WTC11 (cell line): ENCODE data around the gene EXTL1. TPM values are rescaled to one million over a fixed set of nuclear protein-coding genes. Genes with fewer than 3 reads are reported as not detected.

Experiments
- ATAC-seq: fragments of 200-7000 bp; cut with Tn5 transposase; 2 replicates; pipeline ENCODE4 v1.10.0; 2021; ENCODE audit warnings: mild to moderate bottlenecking, moderate library complexity
- CTCF ChIA-PET: fragments of 300-600 bp; sonication (Branson Sonifier 250); formaldehyde crosslinking; loops from one replicate; lab custom pipeline; 2021; ENCODE audit warnings: antibody characterized with exemption; lab: Charles Lee
- POLR2A ChIA-PET: fragments of 350-600 bp; sonication (Branson Sonifier 250); formaldehyde crosslinking; loops from one replicate; lab custom pipeline; 2021; ENCODE audit warnings: antibody characterized with exemption; lab: Charles Lee
- DNase-seq: peaks from one replicate; pipeline ENCODE4 v3.0.0; 2021; ENCODE audit warnings: low spot score
- H3K27ac Mint-ChIP-seq: 2 replicates; pipeline ENCODE4 v1.8.0; 2021; ENCODE audit warnings: mixed read lengths
- H3K27me3 Mint-ChIP-seq: 2 replicates; pipeline ENCODE4 v1.8.0; 2021; ENCODE audit warnings: low read depth, mild to moderate bottlenecking, moderate library complexity, mixed read lengths
- H3K36me3 Mint-ChIP-seq: 2 replicates; pipeline ENCODE4 v1.8.0; 2021; ENCODE audit warnings: mixed read lengths
- H3K4me1 Mint-ChIP-seq: 2 replicates; pipeline ENCODE4 v1.8.0; 2022; ENCODE audit warnings: mixed read lengths
- H3K4me3 Mint-ChIP-seq: 2 replicates; pipeline ENCODE4 v1.8.0; 2021; ENCODE audit warnings: mild to moderate bottlenecking, moderate library complexity, mixed read lengths
- H3K9me3 Mint-ChIP-seq: 2 replicates; pipeline ENCODE4 v1.8.0; 2021; ENCODE audit warnings: mixed read lengths
- CBFB ChIP-seq: sonication (generic); formaldehyde crosslinking; IDR thresholded peaks from 2 replicates; pipeline ENCODE4 v1.8.1; 2022; ENCODE audit warnings: mild to moderate bottlenecking, low read depth, missing genetic modification reagents
- CDX4 ChIP-seq: fragments of 250-450 bp; sonication (Bioruptor Pico); IDR thresholded peaks from 2 replicates; pipeline ENCODE4 v1.9.0; 2021; ENCODE audit warnings: moderate library complexity, mild to moderate bottlenecking, inconsistent platforms, borderline replicate concordance
- EMX1 ChIP-seq: fragments of 250-450 bp; sonication (Bioruptor Pico); IDR thresholded peaks from 2 replicates; pipeline ENCODE4 v1.8.0; 2021; ENCODE audit warnings: mild to moderate bottlenecking
- FOXJ3 ChIP-seq: sonication (generic); formaldehyde crosslinking; IDR thresholded peaks from 2 replicates; pipeline ENCODE4 v1.9.0; 2021; ENCODE audit warnings: missing genetic modification reagents, mild to moderate bottlenecking, borderline replicate concordance
- FOXP1 ChIP-seq: sonication (generic); formaldehyde crosslinking; IDR thresholded peaks from 2 replicates; pipeline ENCODE4 v1.8.0; 2022; ENCODE audit warnings: missing genetic modification reagents, mild to moderate bottlenecking, moderate library complexity, borderline replicate concordance
- GTF2I ChIP-seq: fragments of 250-450 bp; sonication (Bioruptor Pico); conservative IDR thresholded peaks from 2 replicates; pipeline ENCODE4 v1.4.0; 2021; ENCODE audit warnings: mild to moderate bottlenecking
- MAX ChIP-seq: sonication (generic); formaldehyde crosslinking; IDR thresholded peaks from 2 replicates; pipeline ENCODE4 v1.8.0; 2022; ENCODE audit warnings: mild to moderate bottlenecking, missing genetic modification reagents
- MYBL2 ChIP-seq: sonication (generic); formaldehyde crosslinking; IDR thresholded peaks from 2 replicates; pipeline ENCODE4 v1.8.1; 2023; ENCODE audit warnings: mild to moderate bottlenecking, moderate library complexity, missing genetic modification reagents
- NFATC4 ChIP-seq: fragments of 250-450 bp; sonication (Bioruptor Pico); IDR thresholded peaks from 2 replicates; pipeline ENCODE4 v1.9.0; 2021; ENCODE audit warnings: mild to moderate bottlenecking
- PRRX2 ChIP-seq: fragments of 250-450 bp; sonication (Bioruptor Pico); IDR thresholded peaks from 2 replicates; pipeline ENCODE4 v1.8.0; 2021; ENCODE audit warnings: mild to moderate bottlenecking
- SP1 ChIP-seq: sonication (generic); formaldehyde crosslinking; conservative IDR thresholded peaks from 2 replicates; pipeline ENCODE4 v1.8.1; 2022; ENCODE audit warnings: missing genetic modification reagents
- TCF7 ChIP-seq: sonication (generic); formaldehyde crosslinking; IDR thresholded peaks from 2 replicates; pipeline ENCODE4 v1.8.0; 2022; ENCODE audit warnings: mild to moderate bottlenecking, low read depth, missing genetic modification reagents, moderate library complexity
- TEAD1 ChIP-seq: sonication (generic); formaldehyde crosslinking; IDR thresholded peaks from 2 replicates; pipeline ENCODE4 v1.8.0; 2022; ENCODE audit warnings: mild to moderate bottlenecking, missing genetic modification reagents
- TEAD4 ChIP-seq: sonication (generic); formaldehyde crosslinking; IDR thresholded peaks from 2 replicates; pipeline ENCODE4 v1.8.0; 2022; ENCODE audit warnings: mild to moderate bottlenecking, missing genetic modification reagents
- ZNF219 ChIP-seq: sonication (generic); formaldehyde crosslinking; IDR thresholded peaks from 2 replicates; pipeline ENCODE4 v1.8.0; 2023; ENCODE audit warnings: missing genetic modification reagents, mild to moderate bottlenecking, borderline replicate concordance
- ZNF671 ChIP-seq: fragments of 250-450 bp; sonication (Bioruptor Pico); IDR thresholded peaks from 2 replicates; pipeline ENCODE4 v1.8.0; 2021; ENCODE audit warnings: mild to moderate bottlenecking
- total RNA-seq: library from RNA; stranded (reverse); gene quantifications from 3 replicates; pipeline ENCODE4 v1.2.3, GENCODE V29; 2021
- TF ChIP-seq, protein P1 (sequence below): sonication (generic); formaldehyde crosslinking; IDR thresholded peaks from 2 replicates; pipeline ENCODE4 v1.8.0; 2022; ENCODE audit warnings: mild to moderate bottlenecking, missing genetic modification reagents
- TF ChIP-seq, protein P2 (sequence below): sonication (generic); formaldehyde crosslinking; conservative IDR thresholded peaks from 2 replicates; pipeline ENCODE4 v1.8.1; 2022; ENCODE audit warnings: mild to moderate bottlenecking, missing genetic modification reagents
- TF ChIP-seq, protein P3 (sequence below): sonication (generic); formaldehyde crosslinking; IDR thresholded peaks from 2 replicates; pipeline ENCODE4 v1.8.1; 2023; ENCODE audit warnings: mild to moderate bottlenecking, moderate library complexity, missing genetic modification reagents
- TF ChIP-seq, protein P4 (sequence below): sonication (generic); formaldehyde crosslinking; IDR thresholded peaks from 2 replicates; pipeline ENCODE4 v1.8.0; 2023; ENCODE audit warnings: missing genetic modification reagents, mild to moderate bottlenecking, borderline replicate concordance
- TF ChIP-seq, protein P5 (sequence below): sonication (generic); formaldehyde crosslinking; IDR thresholded peaks from 2 replicates; pipeline ENCODE4 v1.8.0; 2022; ENCODE audit warnings: mild to moderate bottlenecking, missing genetic modification reagents
- TF ChIP-seq, protein P6 (sequence below): sonication (generic); formaldehyde crosslinking; IDR thresholded peaks from 2 replicates; pipeline ENCODE4 v1.8.0; 2022; ENCODE audit warnings: mild to moderate bottlenecking, missing genetic modification reagents

Gene EXTL1
- total RNA-seq, 1 experiment from 2014 or later = 2.1 TPM

GRCh38 chr1:25978403-25978802 lies 43.2 kb upstream of the EXTL1 start:
- ATAC-seq (no peak), DNase-seq (no peak)
- H3K4me1 Mint-ChIP-seq = no peaks in the 10 kb centered on the region
- no peak overlapping the region for H3K4me3 Mint-ChIP-seq
- peaks cover 43% of the 10 kb centered on the region for H3K36me3 Mint-ChIP-seq
- H3K9me3 Mint-ChIP-seq = no peaks in the 10 kb centered on the region
- H3K27me3 Mint-ChIP-seq = no peaks in the 10 kb centered on the region
- CTCF ChIA-PET = interaction anchor here (1.4 kb wide), 1 partner anchor 82 kb away, joined by 5 read pairs; no protein-coding TSS in a partner anchor
- TF ChIP-seq, protein P1, sequence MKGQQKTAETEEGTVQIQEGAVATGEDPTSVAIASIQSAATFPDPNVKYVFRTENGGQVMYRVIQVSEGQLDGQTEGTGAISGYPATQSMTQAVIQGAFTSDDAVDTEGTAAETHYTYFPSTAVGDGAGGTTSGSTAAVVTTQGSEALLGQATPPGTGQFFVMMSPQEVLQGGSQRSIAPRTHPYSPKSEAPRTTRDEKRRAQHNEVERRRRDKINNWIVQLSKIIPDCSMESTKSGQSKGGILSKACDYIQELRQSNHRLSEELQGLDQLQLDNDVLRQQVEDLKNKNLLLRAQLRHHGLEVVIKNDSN = no peak
- TF ChIP-seq ZNF671 (CRISPR knock-in tag) (no peak), TEAD4 (CRISPR knock-in tag) (no peak)
- TF ChIP-seq, protein P2, sequence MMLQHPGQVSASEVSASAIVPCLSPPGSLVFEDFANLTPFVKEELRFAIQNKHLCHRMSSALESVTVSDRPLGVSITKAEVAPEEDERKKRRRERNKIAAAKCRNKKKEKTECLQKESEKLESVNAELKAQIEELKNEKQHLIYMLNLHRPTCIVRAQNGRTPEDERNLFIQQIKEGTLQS (CRISPR knock-in tag) = no peak
- TF ChIP-seq, protein P3, sequence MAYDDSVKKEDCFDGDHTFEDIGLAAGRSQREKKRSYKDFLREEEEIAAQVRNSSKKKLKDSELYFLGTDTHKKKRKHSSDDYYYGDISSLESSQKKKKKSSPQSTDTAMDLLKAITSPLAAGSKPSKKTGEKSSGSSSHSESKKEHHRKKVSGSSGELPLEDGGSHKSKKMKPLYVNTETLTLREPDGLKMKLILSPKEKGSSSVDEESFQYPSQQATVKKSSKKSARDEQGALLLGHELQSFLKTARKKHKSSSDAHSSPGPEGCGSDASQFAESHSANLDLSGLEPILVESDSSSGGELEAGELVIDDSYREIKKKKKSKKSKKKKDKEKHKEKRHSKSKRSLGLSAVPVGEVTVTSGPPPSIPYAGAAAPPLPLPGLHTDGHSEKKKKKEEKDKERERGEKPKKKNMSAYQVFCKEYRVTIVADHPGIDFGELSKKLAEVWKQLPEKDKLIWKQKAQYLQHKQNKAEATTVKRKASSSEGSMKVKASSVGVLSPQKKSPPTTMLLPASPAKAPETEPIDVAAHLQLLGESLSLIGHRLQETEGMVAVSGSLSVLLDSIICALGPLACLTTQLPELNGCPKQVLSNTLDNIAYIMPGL (CRISPR knock-in tag) = no peak
- POLR2A ChIA-PET = no interaction called here
- H3K27ac Mint-ChIP-seq = no peak overlapping the region

DNA sequence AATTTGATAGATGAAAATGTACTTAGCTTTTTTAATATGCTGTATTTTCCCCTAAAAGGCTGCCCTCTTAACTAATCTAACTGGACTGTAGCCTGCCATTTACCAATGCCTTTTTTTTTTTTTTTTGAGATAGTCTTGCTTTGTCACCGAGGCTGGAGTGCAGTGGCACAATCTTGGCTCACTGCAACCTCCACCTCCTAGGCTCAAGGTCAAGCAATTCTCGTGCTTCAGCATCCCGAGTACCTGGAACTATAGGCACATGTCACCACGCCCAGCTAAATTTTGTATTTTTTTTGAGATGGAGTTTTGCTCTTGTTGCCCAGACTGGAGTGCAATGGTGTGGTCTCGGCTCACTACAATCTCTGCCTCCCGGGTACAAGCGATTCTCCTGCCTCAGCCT lies 42.4 kb upstream of the EXTL1 start:
- no peak for DNase-seq
- no peaks in the 10 kb centered on the region for H3K9me3 Mint-ChIP-seq
- peaks cover 42% of the 10 kb centered on the region for H3K36me3 Mint-ChIP-seq
- no peaks in the 10 kb centered on the region for H3K27me3 Mint-ChIP-seq
- H3K27ac Mint-ChIP-seq = no peak overlapping the region
- ChIA-PET POLR2A (no interaction called here), CTCF (interaction anchor here (1.2 kb wide), 1 partner anchor 83 kb away, joined by 4 read pairs; no protein-coding TSS in a partner anchor)
- H3K4me3 Mint-ChIP-seq = no peak overlapping the region
- no peaks in the 10 kb centered on the region for H3K4me1 Mint-ChIP-seq
- TF ChIP-seq CBFB (CRISPR knock-in tag) (no peak), MAX (CRISPR knock-in tag) (no peak), GTF2I (no peak)
- TF ChIP-seq, protein P4, sequence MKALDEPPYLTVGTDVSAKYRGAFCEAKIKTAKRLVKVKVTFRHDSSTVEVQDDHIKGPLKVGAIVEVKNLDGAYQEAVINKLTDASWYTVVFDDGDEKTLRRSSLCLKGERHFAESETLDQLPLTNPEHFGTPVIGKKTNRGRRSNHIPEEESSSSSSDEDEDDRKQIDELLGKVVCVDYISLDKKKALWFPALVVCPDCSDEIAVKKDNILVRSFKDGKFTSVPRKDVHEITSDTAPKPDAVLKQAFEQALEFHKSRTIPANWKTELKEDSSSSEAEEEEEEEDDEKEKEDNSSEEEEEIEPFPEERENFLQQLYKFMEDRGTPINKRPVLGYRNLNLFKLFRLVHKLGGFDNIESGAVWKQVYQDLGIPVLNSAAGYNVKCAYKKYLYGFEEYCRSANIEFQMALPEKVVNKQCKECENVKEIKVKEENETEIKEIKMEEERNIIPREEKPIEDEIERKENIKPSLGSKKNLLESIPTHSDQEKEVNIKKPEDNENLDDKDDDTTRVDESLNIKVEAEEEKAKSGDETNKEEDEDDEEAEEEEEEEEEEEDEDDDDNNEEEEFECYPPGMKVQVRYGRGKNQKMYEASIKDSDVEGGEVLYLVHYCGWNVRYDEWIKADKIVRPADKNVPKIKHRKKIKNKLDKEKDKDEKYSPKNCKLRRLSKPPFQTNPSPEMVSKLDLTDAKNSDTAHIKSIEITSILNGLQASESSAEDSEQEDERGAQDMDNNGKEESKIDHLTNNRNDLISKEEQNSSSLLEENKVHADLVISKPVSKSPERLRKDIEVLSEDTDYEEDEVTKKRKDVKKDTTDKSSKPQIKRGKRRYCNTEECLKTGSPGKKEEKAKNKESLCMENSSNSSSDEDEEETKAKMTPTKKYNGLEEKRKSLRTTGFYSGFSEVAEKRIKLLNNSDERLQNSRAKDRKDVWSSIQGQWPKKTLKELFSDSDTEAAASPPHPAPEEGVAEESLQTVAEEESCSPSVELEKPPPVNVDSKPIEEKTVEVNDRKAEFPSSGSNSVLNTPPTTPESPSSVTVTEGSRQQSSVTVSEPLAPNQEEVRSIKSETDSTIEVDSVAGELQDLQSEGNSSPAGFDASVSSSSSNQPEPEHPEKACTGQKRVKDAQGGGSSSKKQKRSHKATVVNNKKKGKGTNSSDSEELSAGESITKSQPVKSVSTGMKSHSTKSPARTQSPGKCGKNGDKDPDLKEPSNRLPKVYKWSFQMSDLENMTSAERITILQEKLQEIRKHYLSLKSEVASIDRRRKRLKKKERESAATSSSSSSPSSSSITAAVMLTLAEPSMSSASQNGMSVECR (CRISPR knock-in tag) = no peak
- TF ChIP-seq, protein P5, sequence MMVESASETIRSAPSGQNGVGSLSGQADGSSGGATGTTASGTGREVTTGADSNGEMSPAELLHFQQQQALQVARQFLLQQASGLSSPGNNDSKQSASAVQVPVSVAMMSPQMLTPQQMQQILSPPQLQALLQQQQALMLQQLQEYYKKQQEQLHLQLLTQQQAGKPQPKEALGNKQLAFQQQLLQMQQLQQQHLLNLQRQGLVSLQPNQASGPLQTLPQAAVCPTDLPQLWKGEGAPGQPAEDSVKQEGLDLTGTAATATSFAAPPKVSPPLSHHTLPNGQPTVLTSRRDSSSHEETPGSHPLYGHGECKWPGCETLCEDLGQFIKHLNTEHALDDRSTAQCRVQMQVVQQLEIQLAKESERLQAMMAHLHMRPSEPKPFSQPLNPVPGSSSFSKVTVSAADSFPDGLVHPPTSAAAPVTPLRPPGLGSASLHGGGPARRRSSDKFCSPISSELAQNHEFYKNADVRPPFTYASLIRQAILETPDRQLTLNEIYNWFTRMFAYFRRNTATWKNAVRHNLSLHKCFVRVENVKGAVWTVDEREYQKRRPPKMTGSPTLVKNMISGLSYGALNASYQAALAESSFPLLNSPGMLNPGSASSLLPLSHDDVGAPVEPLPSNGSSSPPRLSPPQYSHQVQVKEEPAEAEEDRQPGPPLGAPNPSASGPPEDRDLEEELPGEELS = no peak
- ATAC-seq = no peak

DNA sequence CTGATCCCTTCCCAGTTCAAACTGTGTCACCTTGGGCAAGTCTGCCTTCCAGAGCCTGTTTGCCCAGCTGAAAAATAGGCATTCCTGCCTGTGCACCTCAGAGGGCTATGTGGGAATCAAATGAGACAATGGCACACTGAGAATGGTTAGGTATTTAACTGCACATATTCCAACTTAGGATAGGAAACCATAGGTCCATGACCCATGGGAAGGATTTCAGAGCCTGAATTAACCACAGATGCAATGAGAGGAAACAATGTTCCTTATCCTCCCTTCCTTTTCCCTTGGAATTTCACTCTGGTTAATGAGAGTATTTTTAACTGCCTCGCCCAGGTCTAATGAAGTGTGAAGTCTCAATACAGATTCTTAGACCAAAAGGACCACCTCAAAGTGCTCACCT lies 36.4 kb upstream of the EXTL1 start:
- no peak overlapping the region for H3K4me3 Mint-ChIP-seq
- no peak overlapping the region for H3K27ac Mint-ChIP-seq
- no peaks in the 10 kb centered on the region for H3K27me3 Mint-ChIP-seq
- H3K9me3 Mint-ChIP-seq = no peaks in the 10 kb centered on the region
- peaks cover 44% of the 10 kb centered on the region for H3K36me3 Mint-ChIP-seq
- no peak for ATAC-seq
- ChIA-PET POLR2A (no interaction called here), CTCF (no interaction called here)
- no peaks in the 10 kb centered on the region for H3K4me1 Mint-ChIP-seq
- no peak for DNase-seq
- no peak for TF ChIP-seq PRRX2
- TF ChIP-seq ZNF219 (CRISPR knock-in tag) = no peak
- no peak for TF ChIP-seq ZNF671 (CRISPR knock-in tag)
- TF ChIP-seq FOXP1 (CRISPR knock-in tag) = no peak
- TF ChIP-seq MYBL2 (CRISPR knock-in tag) = no peak
- TF ChIP-seq EMX1 (CRISPR knock-in tag) = no peak
- TF ChIP-seq CDX4 = no peak
- TF ChIP-seq NFATC4 (CRISPR knock-in tag) = no peak
- TF ChIP-seq, protein P6, sequence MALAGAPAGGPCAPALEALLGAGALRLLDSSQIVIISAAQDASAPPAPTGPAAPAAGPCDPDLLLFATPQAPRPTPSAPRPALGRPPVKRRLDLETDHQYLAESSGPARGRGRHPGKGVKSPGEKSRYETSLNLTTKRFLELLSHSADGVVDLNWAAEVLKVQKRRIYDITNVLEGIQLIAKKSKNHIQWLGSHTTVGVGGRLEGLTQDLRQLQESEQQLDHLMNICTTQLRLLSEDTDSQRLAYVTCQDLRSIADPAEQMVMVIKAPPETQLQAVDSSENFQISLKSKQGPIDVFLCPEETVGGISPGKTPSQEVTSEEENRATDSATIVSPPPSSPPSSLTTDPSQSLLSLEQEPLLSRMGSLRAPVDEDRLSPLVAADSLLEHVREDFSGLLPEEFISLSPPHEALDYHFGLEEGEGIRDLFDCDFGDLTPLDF (CRISPR knock-in tag) = no peak
- no peak for TF ChIP-seq TCF7
- TF ChIP-seq CBFB (CRISPR knock-in tag) = no peak
- no peak for TF ChIP-seq FOXJ3 (CRISPR knock-in tag)
- TF ChIP-seq SP1 (CRISPR knock-in tag) = no peak
- TF ChIP-seq TEAD1 (CRISPR knock-in tag) = no peak
